K562 (cell line): ENCODE data around the gene MAP3K19. TPM values are rescaled to one million over a fixed set of nuclear protein-coding genes. Genes with fewer than 3 reads are reported as not detected.
"Not testable (repeated sequence)": the region's sequence is repeated elsewhere in the genome, so short reads cannot be mapped to it uniquely, and the experiment has no call there.

Experiments
- ATAC-seq: fragments of 200-7000 bp; cut with Tn5 transposase; 3 replicates; pipeline ENCODE4 v1.9.1; 2020; ENCODE audit warnings: moderate library complexity
- BruUV-seq: library from RNA; stranded (reverse); fragments of 400-500 nt; replicated peaks from 2 replicates; lab custom pipeline; 2021; lab: Mats Ljungman, UMichigan
- CTCF ChIA-PET: fragments of 300-600 bp; formaldehyde crosslinking; extraction: SDS; loops from one replicate; lab custom pipeline; 2021; ENCODE audit warnings: low intra/inter-chr PET ratio; lab: Yijun Ruan, JAX
- POLR2A ChIA-PET: fragments of 300-600, 350-650 bp; sonication (Branson Sonifier 250); formaldehyde crosslinking; extraction: SDS; loops from one replicate; lab custom pipeline; 2021; ENCODE audit warnings: antibody characterized with exemption, inconsistent platforms; lab: Yijun Ruan, JAX
- DNase-seq, 4 experiments: peaks; one replicate each; pipeline versions ENCODE4 v3.0.0 to v3.0.0-alpha.2; 2011 to 2018; ENCODE audit warnings: low spot score in 3 of 4, mixed read lengths in 3 of 4; ENCODE audit errors: extremely low read depth in 1 of 4
- FAIRE-seq: peaks from 2 replicates; lab custom pipeline; 2011; peaks lifted over from hg19 to GRCh38; lab: Jason Lieb, UNC
- H2AFZ ChIP-seq: 2 replicates; pipeline ENCODE4 v1.6.0; 2011; ENCODE audit warnings: low read depth, low read length, control low read depth, inconsistent platforms
- H3K27ac ChIP-seq: fragments of 200-600 bp; 3 replicates; pipeline ENCODE4 v1.8.0; 2011; ENCODE audit warnings: low read depth, mild to moderate bottlenecking, control low read depth, inconsistent platforms, low read length, moderate library complexity, mixed read lengths; ENCODE audit errors: extremely low read depth
- H3K27me3 ChIP-seq, 2 experiments: fragments of 300-600 bp in 1 of 2; 2 replicates in 1 of 2; 3 replicates in 1 of 2; pipeline versions ENCODE4 v1.6.0 to v1.8.0; 2011; ENCODE audit warnings: inconsistent platforms in 2 of 2, low read length in 2 of 2, mild to moderate bottlenecking in 1 of 2, mixed read lengths in 1 of 2, moderate library complexity in 1 of 2; ENCODE audit not compliant: control insufficient read depth in 2 of 2, insufficient read depth in 2 of 2
- H3K36me3 ChIP-seq: fragments of 300-600 bp; 3 replicates; pipeline ENCODE4 v1.8.0; 2011; ENCODE audit warnings: mild to moderate bottlenecking, low read length, inconsistent platforms; ENCODE audit not compliant: control insufficient read depth, insufficient read depth
- H3K4me1 ChIP-seq, 2 experiments: fragments of 200-600 bp in 1 of 2; replicated peaks in 1 of 2; 2 replicates in 1 of 2; 3 replicates in 1 of 2; pipeline versions ENCODE4 v1.5.1 to v1.8.0; 2011; ENCODE audit warnings: inconsistent platforms in 2 of 2, low read length in 2 of 2, mild to moderate bottlenecking in 1 of 2, mixed read lengths in 1 of 2, moderate library complexity in 1 of 2; ENCODE audit not compliant: control insufficient read depth in 2 of 2, insufficient read depth in 2 of 2
- H3K4me2 ChIP-seq: 2 replicates; pipeline ENCODE4 v1.6.1; 2011; ENCODE audit warnings: low read length, control low read depth, inconsistent platforms, mixed read lengths; ENCODE audit not compliant: insufficient read depth
- H3K4me3 ChIP-seq: fragments of 200-600 bp; sonication (generic), shearing (Covaris generic); 2 replicates; pipeline ENCODE4 v1.5.1; 2016; ENCODE audit warnings: control low read depth, inconsistent platforms
- H3K79me2 ChIP-seq: fragments of 200-600 bp; 3 replicates; pipeline ENCODE4 v1.8.0; 2011; ENCODE audit warnings: low read length, inconsistent platforms; ENCODE audit not compliant: control insufficient read depth, insufficient read depth
- H3K9ac ChIP-seq, 2 experiments: 2 replicates each; pipeline versions ENCODE4 v1.6.0 to v1.6.1; 2011; ENCODE audit warnings: low read depth in 2 of 2, low read length in 2 of 2, control low read depth in 1 of 2, inconsistent platforms in 1 of 2, mild to moderate bottlenecking in 1 of 2, mixed read lengths in 1 of 2; ENCODE audit not compliant: insufficient read depth in 1 of 2
- H3K9me1 ChIP-seq: one replicate; pipeline ENCODE4 v1.6.0; 2011; ENCODE audit warnings: inconsistent platforms, mild to moderate bottlenecking, low read length, moderate library complexity; ENCODE audit not compliant: control insufficient read depth, insufficient read depth
- H3K9me3 ChIP-seq: replicated peaks from 2 replicates; pipeline ENCODE4 v1.5.1; 2011; ENCODE audit warnings: low read depth, low read length, inconsistent platforms; ENCODE audit not compliant: control insufficient read depth, insufficient read depth
- H4K20me1 ChIP-seq: replicated peaks from 2 replicates; pipeline ENCODE4 v1.6.1; 2011; ENCODE audit warnings: low read length, inconsistent platforms, mixed read lengths; ENCODE audit not compliant: control insufficient read depth, insufficient read depth
- CHD1 ChIP-seq: fragments of 200-600 bp; sonication (generic); IDR thresholded peaks from one replicate; pipeline ENCODE4 v1.6.1; 2012; ENCODE audit warnings: mild to moderate bottlenecking, moderate library complexity, low read length, inconsistent platforms
- L3MBTL2 ChIP-seq: fragments of 450-650 bp; IDR thresholded peaks from 2 replicates; pipeline ENCODE4 v1.6.1; 2016; ENCODE audit warnings: mild to moderate bottlenecking, moderate library complexity
- RHOXF2B ChIP-seq: fragments of 250-450 bp; sonication (Bioruptor Pico); conservative IDR thresholded peaks from 2 replicates; pipeline ENCODE4 v1.5.1; 2021
- WGBS: fragments of 100-300 bp; shearing (Covaris generic); methylation state at CpG from one replicate; pipeline ENCODE4 v1.1.6; 2016; ENCODE audit warnings: low coverage, mixed read lengths; ENCODE audit not compliant: insufficient coverage; ENCODE audit errors: missing lambda C conversion rate; 5-methylcytosine and 5-hydroxymethylcytosine counted together
- in situ Hi-C: fragments of 300-500 bp; cut with MboI; formaldehyde crosslinking; loops from 4 replicates; pipeline ENCODE4 v1.15.0; 2018; ENCODE audit warnings: inconsistent platforms, mixed read lengths
- intact Hi-C: fragments of 100-400 bp; cut with micrococcal nuclease; formaldehyde crosslinking; loops from 2 replicates; pipeline ENCODE4 v1.14.2; 2022
- polyA plus RNA-seq, 8 experiments: library from polyadenylated mRNA; depleted of rRNA in 4 of 8; stranded (reverse) in 5 of 8; unstranded in 3 of 8; fragments of >200 nt; fragmentation: Nextera tagmentation in 2 of 8; fragmentation: Illumina TruSeq in 1 of 8; extraction: Ambion mirVana in 2 of 8; extraction: Trizol in 1 of 8; gene quantifications; 2 replicates each; pipeline versions ENCODE4 v1.2.1 to v1.2.3, GENCODE V29; 2011 to 2014; ENCODE audit warnings: inconsistent platforms in 1 of 8, missing spikeins in 1 of 8
- total RNA-seq, 7 experiments: library from RNA; depleted of rRNA in 6 of 7; stranded (reverse); fragments of >200 nt in 6 of 7; fragmentation: Illumina TruSeq in 2 of 7; extraction: Trizol in 2 of 7; gene quantifications; 2 replicates each; pipeline versions ENCODE4 v1.2.1 to v1.2.3, GENCODE V29; 2011 to 2021; ENCODE audit warnings: low replicate concordance in 1 of 7
- TF ChIP-seq, protein P1 (sequence below): fragments of 250-450 bp; sonication (Bioruptor Pico); IDR thresholded peaks from 2 replicates; pipeline ENCODE4 v1.4.0; 2020; ENCODE audit warnings: borderline replicate concordance

The MAP3K19 gene
- total and polyA plus RNA-seq, 9 of the 15 experiments (the other 6 are each of a cell fraction or from before 2014, with no cell fraction given), result 0.29 TPM; not detected in 8

DNA sequence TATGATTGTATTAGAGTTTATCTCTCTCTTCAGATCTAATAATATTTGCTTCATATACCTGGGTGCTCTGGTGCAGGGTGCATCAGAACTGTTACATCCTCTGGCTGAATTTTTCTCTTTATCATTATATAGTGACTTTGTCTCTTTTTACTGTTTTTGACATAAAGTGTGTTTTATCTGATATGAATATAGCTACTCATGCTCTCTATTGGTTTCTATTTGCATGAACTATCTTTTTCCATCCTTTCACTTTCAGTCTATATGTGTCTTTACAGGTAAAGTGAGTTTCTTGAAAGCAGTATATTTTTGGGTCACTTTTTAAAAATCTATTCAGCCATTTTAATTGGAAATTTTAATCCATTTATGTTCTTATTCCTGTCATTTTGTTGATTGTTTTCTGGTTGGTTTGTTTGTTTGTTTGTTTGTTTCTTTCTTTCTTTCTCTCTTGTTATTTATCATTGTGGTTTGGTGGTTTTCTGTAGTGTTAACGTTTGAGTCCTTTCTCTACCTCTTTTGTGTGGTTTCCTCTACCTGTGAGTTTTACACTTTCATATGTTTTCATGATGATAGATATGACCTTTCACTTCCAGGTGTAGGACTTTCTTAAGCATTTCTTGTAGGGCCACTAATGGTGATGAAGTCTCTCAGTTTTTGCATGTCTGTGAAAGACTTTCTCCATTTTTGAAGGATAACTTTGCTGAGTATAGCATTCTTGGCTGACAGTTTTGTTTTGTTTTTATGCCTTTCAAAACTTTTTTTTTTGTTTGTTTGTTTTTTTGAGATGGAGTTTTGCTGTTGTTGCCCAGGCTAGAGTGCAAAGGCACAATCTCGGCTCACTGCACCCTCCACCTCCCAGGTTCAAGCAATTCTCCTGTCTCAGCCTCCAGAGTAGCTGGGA lies 73.8 kb downstream of the MAP3K19 start (continued):
- TF ChIP-seq, protein P1, sequence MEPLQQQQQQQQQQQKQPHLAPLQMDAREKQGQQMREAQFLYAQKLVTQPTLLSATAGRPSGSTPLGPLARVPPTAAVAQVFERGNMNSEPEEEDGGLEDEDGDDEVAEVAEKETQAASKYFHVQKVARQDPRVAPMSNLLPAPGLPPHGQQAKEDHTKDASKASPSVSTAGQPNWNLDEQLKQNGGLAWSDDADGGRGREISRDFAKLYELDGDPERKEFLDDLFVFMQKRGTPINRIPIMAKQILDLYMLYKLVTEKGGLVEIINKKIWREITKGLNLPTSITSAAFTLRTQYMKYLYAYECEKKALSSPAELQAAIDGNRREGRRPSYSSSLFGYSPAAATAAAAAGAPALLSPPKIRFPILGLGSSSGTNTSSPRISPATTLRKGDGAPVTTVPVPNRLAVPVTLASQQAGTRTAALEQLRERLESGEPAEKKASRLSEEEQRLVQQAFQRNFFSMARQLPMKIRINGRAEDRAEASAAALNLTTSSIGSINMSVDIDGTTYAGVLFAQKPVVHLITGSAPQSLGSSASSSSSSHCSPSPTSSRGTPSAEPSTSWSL, result no peak
- TF ChIP-seq CHD1 (no peak), RHOXF2B (no peak), L3MBTL2 (no peak)

DNA sequence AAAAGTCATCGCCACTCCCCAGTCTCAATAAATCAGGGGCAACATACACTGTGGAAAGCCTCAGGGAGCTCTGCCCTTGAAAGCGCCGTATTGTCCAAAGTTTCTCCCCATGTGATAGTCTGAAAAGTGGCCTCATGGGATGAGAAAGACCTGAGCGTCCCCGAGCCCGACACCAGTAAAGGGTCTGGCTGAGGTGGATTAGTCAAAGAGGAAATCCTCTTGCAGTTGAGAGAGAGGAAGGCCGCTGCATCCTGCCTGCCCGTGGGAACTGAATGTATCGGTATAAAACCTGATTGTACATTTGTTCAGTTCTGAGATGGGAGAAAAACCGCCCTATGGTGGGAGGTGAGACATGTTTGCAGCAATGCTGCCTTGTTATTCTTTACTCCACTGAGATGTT lies 80.1 kb downstream of the MAP3K19 start:
- BruUV-seq, H3K36me3 ChIP-seq, H3K9me1 ChIP-seq, POLR2A ChIA-PET, H3K27me3 ChIP-seq, H3K9ac ChIP-seq, FAIRE-seq, DNase-seq, H3K9me3 ChIP-seq, H3K4me1 ChIP-seq, in situ Hi-C loops, H2AFZ ChIP-seq, intact Hi-C loops, H3K27ac ChIP-seq, H3K4me3 ChIP-seq, CTCF ChIA-PET, H3K4me2 ChIP-seq, H4K20me1 ChIP-seq, ATAC-seq, H3K79me2 ChIP-seq: not testable (repeated sequence)
- 45% methylated on average over 9 of the region's 10 CpGs for WGBS
